ENCODE data around the gene PAQR4.

Gene PAQR4

GRCh38 chr16:2964475-2965336, 4.4 kb upstream of the PAQR4 start:
- peak in 1 of 2 donors; percentile 47 for DNase-seq (ENCODE audit: low read depth in 2 of 2)

GRCh38 chr16:2966043-2966807, 2.9 kb upstream of the PAQR4 start:
- DNase-seq (ENCODE audit: low read depth in 2 of 2), result no peak

GRCh38 chr16:2966808-2967191, 2.3 kb upstream of the PAQR4 start:
- no peak for DNase-seq (ENCODE audit: low read depth in 2 of 2)

GRCh38 chr16:2967211-2967631, 1.9 kb upstream of the PAQR4 start:
- no peak for DNase-seq (ENCODE audit: low read depth in 2 of 2)

GRCh38 chr16:2967721-2968161, 1.4 kb upstream of the PAQR4 start:
- DNase-seq (ENCODE audit: low read depth in 2 of 2), result no peak

GRCh38 chr16:2968368-2968737, 795 bp upstream of the PAQR4 start:
- DNase-seq (ENCODE audit: low read depth in 2 of 2), result no peak

GRCh38 chr16:2969545-2970521, 685 bp downstream of the PAQR4 start:
- peak; percentile 77 to 83 for DNase-seq (ENCODE audit: low read depth in 2 of 2)

GRCh38 chr16:2970563-2970962, 1.4 kb downstream of the PAQR4 start:
- DNase-seq (ENCODE audit: low read depth in 2 of 2), result no peak

- no peak for DNase-seq (ENCODE audit: low read depth in 2 of 2)
These were observed 2.2 kb downstream of the PAQR4 start for GRCh38 chr16:2971134-2971984.

GRCh38 chr16:2971985-2972784, 3.0 kb downstream of the PAQR4 start:
- no peak for DNase-seq (ENCODE audit: low read depth in 2 of 2)

- DNase-seq (ENCODE audit: low read depth in 2 of 2), result no peak
These were observed 3.9 kb downstream of the PAQR4 start for GRCh38 chr16:2973093-2973492.

- no peak for DNase-seq (ENCODE audit: low read depth in 2 of 2)
These were observed 4.6 kb downstream of the PAQR4 start for GRCh38 chr16:2973605-2974318.

- DNase-seq (ENCODE audit: low read depth in 2 of 2), result no peak
These were observed 5.3 kb downstream of the PAQR4 start for GRCh38 chr16:2974319-2975056.

GRCh38 chr16:2975161-2975795, 6.1 kb downstream of the PAQR4 start:
- DNase-seq (ENCODE audit: low read depth in 2 of 2), result no peak

- no peak for DNase-seq (ENCODE audit: low read depth in 2 of 2)
These were observed 7.1 kb downstream of the PAQR4 start for GRCh38 chr16:2976201-2976600.

GRCh38 chr16:2976673-2977072, 7.5 kb downstream of the PAQR4 start:
- no peak for DNase-seq (ENCODE audit: low read depth in 2 of 2)

- DNase-seq (ENCODE audit: low read depth in 2 of 2), result no peak
These were observed 8.3 kb downstream of the PAQR4 start for GRCh38 chr16:2977440-2977839.

- no peak for DNase-seq (ENCODE audit: low read depth in 2 of 2)
These were observed 10.6 kb downstream of the PAQR4 start for GRCh38 chr16:2979669-2980226.

All from stimulated activated CD4-positive, alpha-beta T cell treated with anti-CD3 and anti-CD28 coated beads, Interleukin-15, amount 100 ng/mL, for 48 hours (primary cell).